Measurements from ENCODE around the gene BCCIP.

The BCCIP gene
- 13.0 to 43.9 (median 26.4) reads per million in 17 experiments for total RNA-seq

GRCh38 chr10:125822878-125823662, at the start of gene BCCIP, which contains the start of gene UROS:
BCCIP (plus strand) TSS chr10:125823546; CDS start chr10:125823558, 12 bp downstream.
UROS (minus strand) TSS chr10:125823258; CDS start chr10:125816499, 6,759 bp downstream.
- DNase-seq = peak; percentile 95 to 98 (median 96)

DNA sequence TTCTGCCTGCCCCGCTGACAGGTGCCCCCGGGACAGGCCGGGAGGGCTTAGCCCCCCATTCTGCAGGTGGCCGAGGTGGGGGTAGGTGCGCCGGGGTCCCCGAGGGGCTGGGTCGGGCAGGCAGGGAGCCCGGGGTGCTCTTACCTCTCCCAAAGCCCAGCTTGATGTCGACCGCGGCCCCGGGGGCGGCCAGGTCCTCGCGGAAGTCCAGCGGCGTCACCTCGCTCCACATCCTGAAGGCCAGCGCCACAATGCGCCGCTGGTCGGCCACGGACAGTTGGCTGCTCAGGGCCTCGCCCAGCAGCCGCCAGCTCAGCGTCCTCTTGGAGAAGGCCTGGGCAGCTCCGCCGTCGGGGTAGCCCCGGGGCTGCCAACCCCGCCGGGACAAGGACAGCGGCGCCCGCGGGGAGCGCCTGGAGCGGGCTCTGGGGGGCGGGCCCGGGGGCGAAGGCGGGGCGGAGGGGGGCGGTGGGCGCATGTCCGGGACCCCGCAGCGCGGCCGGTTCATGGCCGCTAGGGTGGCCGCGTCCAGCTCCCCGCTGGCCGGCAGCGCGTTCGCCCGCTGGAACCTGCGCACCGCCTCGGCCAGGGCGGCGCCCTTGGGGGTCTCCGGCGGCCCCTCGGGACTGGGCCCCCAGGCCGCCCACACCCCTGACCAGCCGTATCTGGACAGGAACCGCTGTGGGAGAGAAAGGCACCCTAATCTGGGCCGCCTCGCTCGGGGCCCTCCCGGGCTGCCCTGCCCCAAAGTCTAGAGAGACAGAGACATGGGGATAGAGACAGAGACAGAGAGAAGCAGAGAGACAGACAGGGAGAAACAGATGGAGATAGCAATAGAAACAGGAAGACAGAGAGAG, 49.4 kb upstream of the BCCIP start:
- DNase-seq = no peak

- DNase-seq = no peak
These were observed 48.7 kb upstream of the BCCIP start for GRCh38 chr10:125774581-125775191.

- DNase-seq = no peak
These were observed 47.7 kb upstream of the BCCIP start, which contains the start of gene MMP21 for GRCh38 chr10:125775491-125776106. MMP21 (minus strand) TSS chr10:125775821; CDS start chr10:125775821, 0 bp downstream.

DNA sequence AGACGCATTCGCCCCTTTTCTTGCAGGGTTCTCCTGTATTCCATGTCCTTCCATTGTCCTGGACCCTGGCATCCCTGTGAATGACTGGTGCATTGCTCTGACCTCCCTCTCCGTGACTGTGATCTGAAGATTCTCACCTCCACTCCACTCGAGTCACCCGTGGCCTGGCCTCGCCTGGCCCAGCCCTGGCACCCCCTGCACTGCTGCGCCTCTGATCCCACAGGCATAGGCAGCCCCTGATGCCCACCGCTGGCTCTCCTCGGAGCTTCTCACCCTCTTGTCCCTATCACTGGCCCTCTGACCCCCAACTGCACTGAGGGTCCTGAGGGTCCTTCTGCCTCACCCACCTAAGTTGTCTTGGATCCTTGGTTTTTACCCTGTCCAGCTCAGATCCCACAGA, 45.5 kb upstream of the BCCIP start:
- DNase-seq = no peak

- no peak for DNase-seq
These were observed 44.8 kb upstream of the BCCIP start for GRCh38 chr10:125778556-125778955.

DNA sequence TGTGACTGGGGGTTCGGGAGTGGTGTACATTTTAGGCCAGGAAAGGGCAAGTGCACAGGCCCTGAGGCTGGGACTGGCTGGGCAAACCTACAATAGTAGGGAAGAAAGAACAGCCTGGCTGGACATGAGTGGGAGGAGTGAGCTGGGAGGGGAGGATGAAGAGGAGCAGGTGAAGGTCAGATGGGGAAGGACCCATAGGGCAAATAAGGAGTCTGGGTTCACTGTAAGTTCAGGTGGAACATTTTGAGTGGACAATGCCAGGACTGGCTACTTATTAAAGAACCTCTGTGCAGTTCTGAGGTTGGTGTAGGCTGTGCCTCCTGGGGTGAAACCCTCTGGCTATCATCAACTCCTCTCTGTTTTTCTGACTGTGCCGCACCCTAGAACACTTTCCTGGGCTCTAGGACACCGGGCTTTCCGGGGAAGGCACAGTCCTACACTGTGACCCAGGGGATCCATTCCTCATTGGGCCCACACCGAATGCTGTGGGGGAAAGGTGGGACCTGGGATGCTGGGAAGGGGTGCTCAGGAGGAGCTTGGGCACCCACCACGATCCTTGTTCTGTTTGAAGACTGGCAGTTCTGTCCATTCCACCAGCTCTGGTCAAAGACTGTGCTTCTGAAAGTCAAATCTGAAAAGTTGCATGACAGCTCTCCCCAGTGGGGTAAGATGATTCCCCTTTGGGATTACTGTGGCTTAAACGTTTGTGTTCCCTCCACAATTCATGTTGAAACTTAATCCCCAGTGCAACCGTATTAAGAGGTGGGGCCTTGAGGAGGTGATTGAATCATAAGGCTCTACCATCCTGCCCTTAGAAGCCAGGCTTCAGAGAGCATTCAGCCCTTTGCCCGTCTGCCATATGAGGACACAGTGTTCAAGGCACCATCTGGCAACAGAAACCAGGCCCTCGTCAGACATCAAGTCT, 43.7 kb upstream of the BCCIP start:
- DNase-seq = no peak

- no peak for DNase-seq
These were observed 42.0 kb upstream of the BCCIP start for GRCh38 chr10:125781374-125781773.

DNA sequence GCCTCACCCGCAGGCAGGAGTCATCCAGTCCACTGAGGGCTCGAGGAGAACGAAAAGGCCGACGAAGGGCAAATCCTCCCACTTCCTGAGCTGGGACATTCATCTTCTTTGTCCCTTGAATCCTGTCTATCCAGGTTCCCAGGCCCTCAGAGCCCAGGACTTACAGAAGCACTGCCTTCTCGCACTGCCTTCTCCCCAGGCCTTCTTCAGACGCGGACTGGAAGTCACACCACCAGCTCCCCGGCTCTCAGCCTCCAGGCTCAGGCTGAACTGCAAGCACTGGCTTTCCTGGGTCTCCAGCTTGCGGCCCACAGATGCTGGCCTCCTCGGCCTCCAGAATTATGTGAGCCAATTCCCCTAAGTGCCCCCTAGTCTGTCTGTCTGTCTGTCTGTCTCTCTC, 41.3 kb upstream of the BCCIP start:
- no peak for DNase-seq

GRCh38 chr10:125782616-125783015, 40.7 kb upstream of the BCCIP start:
- no peak for DNase-seq

DNA sequence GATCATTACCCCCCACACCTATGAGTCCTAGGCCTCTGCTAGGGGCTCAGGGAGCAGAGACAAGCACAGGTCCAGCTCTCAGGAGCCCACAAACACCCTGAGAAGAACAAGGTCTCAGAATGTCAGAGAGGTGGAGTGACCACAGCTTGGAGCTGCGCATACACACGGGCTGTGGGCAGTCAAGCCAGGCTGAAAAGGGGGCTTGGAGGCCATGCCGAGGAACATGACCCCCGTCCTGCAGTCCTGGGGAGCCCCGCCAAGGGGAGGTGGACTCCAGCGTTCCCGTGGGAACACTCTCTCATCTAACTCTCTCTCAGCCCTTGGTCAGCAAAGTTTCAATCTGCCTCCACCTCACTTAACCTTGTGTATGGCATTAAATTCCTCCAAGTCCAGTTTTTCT, 39.9 kb upstream of the BCCIP start:
- DNase-seq = no peak

DNA sequence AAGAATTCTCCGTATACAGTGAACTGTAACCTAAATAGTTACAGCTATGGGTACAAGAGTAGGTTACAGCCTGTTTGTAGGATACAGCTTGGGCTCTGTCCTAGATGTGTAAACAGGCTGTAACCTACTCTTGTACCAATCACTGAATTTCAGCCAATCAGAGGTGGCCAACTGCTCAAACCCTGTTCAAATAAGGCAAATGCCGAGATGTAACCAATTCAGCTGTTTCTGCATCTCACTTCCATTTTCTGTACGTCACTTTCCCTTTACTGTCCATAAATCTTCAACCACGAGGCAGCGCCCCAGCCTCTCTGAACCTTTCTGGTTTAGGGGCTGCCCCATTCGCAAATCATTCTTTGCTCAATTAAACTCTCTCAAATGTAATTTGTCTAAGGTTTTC, 39.4 kb upstream of the BCCIP start:
- no peak for DNase-seq

- no peak for DNase-seq
These were observed 37.6 kb upstream of the BCCIP start for GRCh38 chr10:125785791-125786190.

DNA sequence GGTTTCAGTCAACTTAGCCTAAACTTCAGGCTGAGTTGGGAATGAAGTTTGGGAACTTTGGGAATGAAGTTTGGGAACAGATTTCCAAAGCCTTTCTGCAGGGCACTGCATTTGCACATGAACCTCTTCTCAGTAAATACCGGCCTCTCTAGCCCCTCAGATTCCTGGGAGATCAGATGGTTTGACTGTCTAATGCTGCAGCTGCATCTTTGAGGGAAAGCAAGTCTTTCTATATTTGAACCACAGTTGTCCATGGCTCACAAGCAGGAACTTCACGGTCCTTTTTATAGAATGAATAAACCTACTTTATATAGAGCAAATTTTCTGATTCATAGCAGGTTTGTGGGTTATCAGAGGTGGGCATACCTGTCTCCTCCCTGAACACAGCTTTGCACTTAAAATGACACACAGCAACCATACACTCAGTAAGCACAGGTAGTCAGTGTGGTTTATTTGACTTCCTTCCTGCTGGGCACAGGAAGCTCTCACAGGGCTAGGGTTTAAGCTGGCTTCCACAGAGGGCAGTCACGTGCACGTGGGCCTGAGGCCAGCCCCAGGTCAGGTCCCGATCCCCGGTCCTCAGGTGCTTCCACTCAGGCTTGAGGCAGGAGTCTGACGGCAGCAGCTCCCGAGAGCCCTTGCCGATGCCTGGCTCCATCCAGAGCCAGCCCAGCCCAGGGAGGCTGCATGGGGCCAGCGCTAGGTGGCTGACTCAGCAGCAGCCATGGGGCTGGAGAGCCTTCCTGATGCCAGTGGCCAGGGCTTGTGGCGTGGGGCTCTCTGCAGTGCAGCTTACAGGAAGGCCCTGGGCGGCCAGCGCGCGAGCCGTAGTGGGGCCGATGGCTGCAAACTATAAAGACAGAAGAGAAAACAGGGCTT, 35.0 kb upstream of the BCCIP start:
- DNase-seq = no peak

- no peak for DNase-seq
These were observed 30.7 kb upstream of the BCCIP start for GRCh38 chr10:125792342-125793300.

GRCh38 chr10:125795128-125795527, 28.2 kb upstream of the BCCIP start:
- DNase-seq = no peak

- DNase-seq = no peak
These were observed 27.6 kb upstream of the BCCIP start for GRCh38 chr10:125795637-125796190.

DNA sequence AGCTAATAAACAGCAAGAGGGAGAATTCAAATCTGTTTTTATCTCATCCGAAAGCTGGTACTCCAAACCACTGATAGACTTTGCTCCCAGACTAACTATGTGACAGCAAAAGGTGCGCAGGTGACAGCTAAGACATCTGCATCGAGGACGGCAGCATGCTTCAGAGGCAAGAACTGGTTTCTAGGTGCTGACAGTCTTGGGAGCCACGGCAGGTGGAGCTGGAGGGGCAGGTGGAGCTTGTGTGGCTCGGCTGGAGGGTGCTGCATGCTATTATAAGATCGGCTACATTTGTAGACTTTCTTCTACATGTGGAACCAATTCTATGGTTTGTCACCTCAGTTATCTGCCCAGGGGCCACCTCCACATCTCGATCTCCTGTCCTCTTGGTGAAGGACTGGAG, 25.9 kb upstream of the BCCIP start:
- DNase-seq = no peak

Measured in suppressor macrophage (primary cell).